H1 (cell line): ENCODE results near the gene ELP4. TPM values are rescaled to one million over a fixed set of nuclear protein-coding genes. Genes with fewer than 3 reads are reported as not detected.

Experiments used
- CTCF ChIA-PET: fragments of 300-600 bp; sonication (Branson Sonifier 250); formaldehyde crosslinking; loops from one replicate; lab custom pipeline; 2021; ENCODE audit not compliant: partially characterized antibody; lab: Charles Lee
- POLR2A ChIA-PET: fragments of 300-600 bp; sonication (Branson Sonifier 250); formaldehyde crosslinking; loops from one replicate; lab custom pipeline; 2021; ENCODE audit warnings: inconsistent platforms; ENCODE audit not compliant: partially characterized antibody; lab: Charles Lee
- DNase-seq, 2 experiments: peaks; one replicate each; pipeline versions ENCODE4 v3.0.0 to v3.0.0-alpha.2; 2010 to 2022; ENCODE audit warnings: low spot score in 2 of 2, low read depth in 1 of 2, mixed read lengths in 1 of 2
- FAIRE-seq: peaks from 2 replicates; lab custom pipeline; 2011; peaks lifted over from hg19 to GRCh38; lab: Jason Lieb, UNC
- H2AFZ ChIP-seq: 2 replicates; pipeline ENCODE4 v1.8.1; 2012; ENCODE audit warnings: low read length, inconsistent platforms
- H2AK5ac ChIP-seq: 2 replicates; pipeline ENCODE4 v1.6.1; 2013; ENCODE audit warnings: low read depth, low read length
- H2BK120ac ChIP-seq: replicated peaks from 2 replicates; pipeline ENCODE3; 2013; ENCODE audit warnings: low read depth, low read length, inconsistent platforms
- H2BK12ac ChIP-seq: 2 replicates; pipeline ENCODE4 v1.6.1; 2013; ENCODE audit warnings: low read depth, low read length
- H2BK15ac ChIP-seq: 2 replicates; pipeline ENCODE4 v1.6.1; 2013; ENCODE audit warnings: low read length
- H2BK20ac ChIP-seq: 2 replicates; pipeline ENCODE4 v1.6.1; 2013; ENCODE audit warnings: low read length
- H2BK5ac ChIP-seq: 2 replicates; pipeline ENCODE4 v1.6.1; 2013; ENCODE audit warnings: low read depth, low read length
- H3K14ac ChIP-seq: 2 replicates; pipeline ENCODE4 v1.6.1; 2013; ENCODE audit warnings: inconsistent platforms; ENCODE audit not compliant: insufficient read length
- H3K18ac ChIP-seq: 2 replicates; pipeline ENCODE4 v1.6.1; 2013; ENCODE audit warnings: low read length; ENCODE audit errors: extremely low read depth
- H3K23ac ChIP-seq: 2 replicates; pipeline ENCODE4 v1.6.1; 2013; ENCODE audit warnings: inconsistent platforms; ENCODE audit not compliant: insufficient read length
- H3K23me2 ChIP-seq: 2 replicates; pipeline ENCODE4 v1.6.1; 2013; ENCODE audit warnings: low read depth, low read length
- H3K27ac ChIP-seq: 2 replicates; pipeline ENCODE4 v1.6.1; 2011; ENCODE audit warnings: low read depth, low read length, inconsistent platforms
- H3K27me3 ChIP-seq, 4 experiments: replicated peaks in 1 of 4; 1 replicate in 1 of 4; 2 replicates in 3 of 4; pipeline versions ENCODE4 v1.6.1 to v1.8.1; 2011 to 2013; ENCODE audit warnings: low read length in 3 of 4, mild to moderate bottlenecking in 3 of 4, inconsistent platforms in 2 of 4, mixed read lengths in 2 of 4, moderate library complexity in 1 of 4; ENCODE audit not compliant: control insufficient read depth in 3 of 4, insufficient read depth in 3 of 4; ENCODE audit errors: extremely low read depth in 1 of 4
- H3K36me3 ChIP-seq, 4 experiments: 2 replicates each; pipeline versions ENCODE4 v1.6.1 to v1.8.1; 2011 to 2013; ENCODE audit warnings: mild to moderate bottlenecking in 4 of 4, low read length in 3 of 4, moderate library complexity in 2 of 4, control low read depth in 1 of 4, inconsistent platforms in 1 of 4; ENCODE audit not compliant: insufficient read depth in 4 of 4, control insufficient read depth in 2 of 4
- H3K4ac ChIP-seq: replicated peaks from 2 replicates; pipeline ENCODE3; 2013; ENCODE audit warnings: low read length, low read depth, mixed read lengths, inconsistent platforms; ENCODE audit not compliant: insufficient read length
- H3K4me1 ChIP-seq, 4 experiments: replicated peaks in 1 of 4; 1 replicate in 1 of 4; 2 replicates in 3 of 4; pipeline versions ENCODE4 v1.6.1 to v1.8.1; 2011 to 2013; ENCODE audit warnings: low read length in 3 of 4, inconsistent platforms in 2 of 4, mixed read lengths in 1 of 4; ENCODE audit not compliant: insufficient read depth in 4 of 4, control insufficient read depth in 3 of 4
- H3K4me2 ChIP-seq, 2 experiments: 2 replicates each; pipeline versions ENCODE4 v1.6.1 to v1.8.1; 2011 to 2013; ENCODE audit warnings: low read depth in 2 of 2, low read length in 2 of 2, control low read depth in 1 of 2, inconsistent platforms in 1 of 2, mild to moderate bottlenecking in 1 of 2; ENCODE audit not compliant: insufficient read depth in 1 of 2
- H3K4me3 ChIP-seq, 4 experiments: fragments of 200-600, 300-600 bp in 1 of 4; sonication (generic), shearing (Covaris generic), sonication (Bioruptor Twin) in 1 of 4; 2 replicates each; pipeline versions ENCODE4 v1.5.1 to v1.8.1; 2011 to 2016; ENCODE audit warnings: low read length in 4 of 4, low read depth in 3 of 4, control low read depth in 2 of 4, inconsistent platforms in 2 of 4, mild to moderate bottlenecking in 2 of 4, mixed read lengths in 1 of 4, moderate library complexity in 1 of 4; ENCODE audit not compliant: insufficient read depth in 2 of 4; ENCODE audit errors: extremely low read depth in 1 of 4
- H3K56ac ChIP-seq: replicated peaks from 2 replicates; pipeline ENCODE3; 2013; ENCODE audit warnings: low read depth, mild to moderate bottlenecking, mixed read lengths, low read length, inconsistent platforms; ENCODE audit not compliant: insufficient read length
- H3K79me1 ChIP-seq: 2 replicates; pipeline ENCODE4 v1.6.1; 2013; ENCODE audit warnings: low read depth, low read length, control low read depth
- H3K79me2 ChIP-seq, 2 experiments: 2 replicates each; pipeline versions ENCODE4 v1.6.1 to v1.8.1; 2012 to 2013; ENCODE audit warnings: low read length in 2 of 2, mild to moderate bottlenecking in 2 of 2, inconsistent platforms in 1 of 2; ENCODE audit not compliant: insufficient read depth in 2 of 2, control insufficient read depth in 1 of 2
- H3K9ac ChIP-seq, 4 experiments: replicated peaks in 1 of 4; 1 replicate in 1 of 4; 2 replicates in 3 of 4; pipeline versions ENCODE4 v1.6.1 to v1.8.1; 2011 to 2013; ENCODE audit warnings: low read depth in 3 of 4, low read length in 3 of 4, control low read depth in 2 of 4, mild to moderate bottlenecking in 2 of 4, moderate library complexity in 2 of 4, inconsistent platforms in 1 of 4; ENCODE audit errors: extremely low read depth in 1 of 4
- H3K9me3 ChIP-seq, 2 experiments: 2 replicates each; pipeline versions ENCODE4 v1.6.1 to v1.8.1; 2012 to 2013; ENCODE audit warnings: mild to moderate bottlenecking in 2 of 2, moderate library complexity in 2 of 2, control low read depth in 1 of 2, inconsistent platforms in 1 of 2, low read depth in 1 of 2, low read length in 1 of 2, mixed read lengths in 1 of 2; ENCODE audit not compliant: insufficient read depth in 2 of 2
- H4K20me1 ChIP-seq, 2 experiments: replicated peaks in 1 of 2; 2 replicates each; pipeline versions ENCODE3 to v1.8.1; 2011 to 2013; ENCODE audit warnings: inconsistent platforms in 2 of 2, low read length in 2 of 2, mild to moderate bottlenecking in 1 of 2; ENCODE audit not compliant: insufficient read depth in 2 of 2, control insufficient read depth in 1 of 2
- H4K5ac ChIP-seq: 2 replicates; pipeline ENCODE4 v1.6.1; 2013; ENCODE audit warnings: low read length, low read depth, mixed read lengths, inconsistent platforms; ENCODE audit not compliant: insufficient read length
- H4K8ac ChIP-seq: 2 replicates; pipeline ENCODE4 v1.8.0; 2013; ENCODE audit warnings: mild to moderate bottlenecking, moderate library complexity, low read length, inconsistent platforms; ENCODE audit not compliant: insufficient read depth; ENCODE audit errors: extremely low read depth
- H4K91ac ChIP-seq: replicated peaks from 2 replicates; pipeline ENCODE3; 2013; ENCODE audit warnings: low read length, mixed read lengths, inconsistent platforms; ENCODE audit not compliant: insufficient read length
- ASH2L ChIP-seq: fragments of 200-600, 300-600 bp; sonication (generic); IDR thresholded peaks from one replicate; pipeline ENCODE4 v1.7.1; 2017; ENCODE audit warnings: low read length
- BACH1 ChIP-seq: IDR thresholded peaks from 2 replicates; pipeline ENCODE4 v1.6.1; 2012; ENCODE audit warnings: low read length, improper control_type of control experiment
- CEBPB ChIP-seq: IDR thresholded peaks from 2 replicates; pipeline ENCODE4 v1.6.1; 2012; ENCODE audit warnings: low read depth, low read length
- CTCF ChIP-seq, 3 experiments: IDR thresholded peaks; 1 replicate in 2 of 3; 2 replicates in 1 of 3; pipeline versions ENCODE4 v1.5.1 to v1.6.1; 2011; ENCODE audit warnings: low read length in 3 of 3, mild to moderate bottlenecking in 3 of 3, inconsistent platforms in 2 of 3, low read depth in 1 of 3, moderate library complexity in 1 of 3; ENCODE audit not compliant: insufficient read depth in 1 of 3; ENCODE audit errors: control extremely low read depth in 1 of 3
- E2F6 ChIP-seq: IDR thresholded peaks from 2 replicates; pipeline ENCODE4 v1.6.1; 2012; ENCODE audit warnings: inconsistent platforms
- HDAC2 ChIP-seq, 2 experiments: fragments of 300-600 bp in 1 of 2; sonication (generic) in 1 of 2; IDR thresholded peaks; 2 replicates each; pipeline ENCODE4 v1.6.1; 2011 to 2012; ENCODE audit warnings: low read depth in 2 of 2, low read length in 2 of 2, mild to moderate bottlenecking in 2 of 2, moderate library complexity in 2 of 2, borderline replicate concordance in 1 of 2, inconsistent platforms in 1 of 2
- POLR2A ChIP-seq, 2 experiments: IDR thresholded peaks; 1 replicate in 1 of 2; 2 replicates in 1 of 2; pipeline ENCODE4 v1.6.1; 2011; ENCODE audit warnings: low read depth in 2 of 2, low read length in 2 of 2, mild to moderate bottlenecking in 2 of 2; ENCODE audit errors: control extremely low read depth in 1 of 2
- RBBP5 ChIP-seq: IDR thresholded peaks from 2 replicates; pipeline ENCODE4 v1.7.1; 2012; ENCODE audit warnings: low read depth, mild to moderate bottlenecking, inconsistent platforms, low read length, moderate library complexity, borderline replicate concordance
- TEAD4 ChIP-seq: IDR thresholded peaks from 2 replicates; pipeline ENCODE4 v1.6.1; 2012; ENCODE audit warnings: low read depth, low read length, inconsistent platforms, mixed read lengths
- WGBS, 2 experiments: shearing (Covaris generic) in 1 of 2; methylation state at CpG; one replicate each; pipeline versions ENCODE4 v1.1.6 to v1.1.7; 2013 to 2015; ENCODE audit warnings: low lambda C conversion rate in 2 of 2, mixed read lengths in 2 of 2, inconsistent platforms in 1 of 2, low coverage in 1 of 2, missing lambda C conversion rate in 1 of 2; ENCODE audit not compliant: insufficient replicate concordance in 2 of 2, insufficient coverage in 1 of 2, insufficient read length in 1 of 2; ENCODE audit errors: extremely low coverage in 1 of 2, missing lambda C conversion rate in 1 of 2; 5-methylcytosine and 5-hydroxymethylcytosine counted together
- polyA plus RNA-seq, 7 experiments: library from polyadenylated mRNA; depleted of rRNA in 3 of 7; stranded (reverse) in 5 of 7; unstranded in 2 of 7; fragments of >200 nt in 5 of 7; fragments of 200-250 nt in 2 of 7; gene quantifications; 1 replicate in 5 of 7; 2 replicates in 1 of 7; 4 replicates in 1 of 7; pipeline versions ENCODE4 v1.2.1 to v1.2.3, GENCODE V29; 2011 to 2013; ENCODE audit warnings: missing spikeins in 2 of 7, mixed read lengths in 2 of 7
- total RNA-seq: library from RNA; stranded (reverse); fragmentation: NEBNext Ultra II Directional; extraction: Animal tissue kit (Norgen Biotek cat#: 25700); gene quantifications from 2 replicates; pipeline ENCODE4 v1.2.1, GENCODE V29; 2021

Gene ELP4
- total and polyA plus RNA-seq, 2 of the 8 experiments (the other 6 are each of a cell fraction or from before 2014, with no cell fraction given): 14.0 to 18.6 TPM

GRCh38 chr11:31792036-31792435 lies 282.5 kb downstream of the ELP4 start:
- Histone ChIP-seq H3K23me2 (no peaks in the 10 kb centered on the region), H2AK5ac (no peak overlapping the region), H3K36me3 (no peaks in the 10 kb centered on the region), H4K5ac (no peak overlapping the region), H3K9ac (no peak overlapping the region), H4K20me1 (no peaks in the 10 kb centered on the region), H2BK15ac (no peak overlapping the region), H3K79me2 (no peaks in the 10 kb centered on the region), H4K8ac (no peak overlapping the region), H3K27ac (no peak overlapping the region), H3K14ac (no peak overlapping the region), H3K4me3 (no peak overlapping the region), H3K27me3 (peaks cover 16 to 21% (median 17%) of the 10 kb centered on the region in 4 experiments), H3K9me3 (no peaks in the 10 kb centered on the region), H3K79me1 (peaks cover 2% of the 10 kb centered on the region; the same call in 1 of the 2 replicates), H2BK5ac (no peak overlapping the region), H2BK120ac (no peak overlapping the region), H3K56ac (no peak overlapping the region), H3K4me1 (peaks cover 2 to 5% (median 3%) of the 10 kb centered on the region in 4 experiments; a peak in 6 of 7 replicates), H3K4me2 (no peak overlapping the region), H3K4ac (no peak overlapping the region), H3K18ac (no peak overlapping the region), H2AFZ (no peak overlapping the region), H2BK20ac (no peak overlapping the region), H3K23ac (no peak overlapping the region), H2BK12ac (no peak overlapping the region), H4K91ac (no peak overlapping the region)
- POLR2A ChIA-PET: no interaction called here
- TF ChIP-seq CTCF (IDR thresholded peaks at IDR 0.05; ENCODE audit: control extremely low read depth in 1 of 3, insufficient read depth in 1 of 3, low read depth in 1 of 3, low read length in 3 of 3): no peak
- no peak for TF ChIP-seq RBBP5
- no peak for TF ChIP-seq CEBPB
- TF ChIP-seq HDAC2 (IDR thresholded peaks at IDR 0.05; ENCODE audit: borderline replicate concordance in 1 of 2, low read depth in 2 of 2, low read length in 2 of 2): no peak
- no peak for TF ChIP-seq POLR2A (IDR thresholded peaks at IDR 0.05; ENCODE audit: control extremely low read depth in 1 of 2, low read depth in 2 of 2, low read length in 2 of 2)
- no peak for TF ChIP-seq E2F6
- TF ChIP-seq BACH1: no peak
- TF ChIP-seq TEAD4: no peak
- no peak for TF ChIP-seq ASH2L
- no peak for DNase-seq
- 90% methylated on average over 2 of the region's 2 CpGs; no CpG with 5 or more reads in 1 of the 2 experiments for WGBS, 2 experiments
- CTCF ChIA-PET: no interaction called here
- no peak for FAIRE-seq
